ENCODE results near the gene PDRG1.
"Not testable (repeated sequence)": the region's sequence is repeated elsewhere in the genome, so short reads cannot be mapped to it uniquely, and the experiment has no call there.

The PDRG1 gene

DNA sequence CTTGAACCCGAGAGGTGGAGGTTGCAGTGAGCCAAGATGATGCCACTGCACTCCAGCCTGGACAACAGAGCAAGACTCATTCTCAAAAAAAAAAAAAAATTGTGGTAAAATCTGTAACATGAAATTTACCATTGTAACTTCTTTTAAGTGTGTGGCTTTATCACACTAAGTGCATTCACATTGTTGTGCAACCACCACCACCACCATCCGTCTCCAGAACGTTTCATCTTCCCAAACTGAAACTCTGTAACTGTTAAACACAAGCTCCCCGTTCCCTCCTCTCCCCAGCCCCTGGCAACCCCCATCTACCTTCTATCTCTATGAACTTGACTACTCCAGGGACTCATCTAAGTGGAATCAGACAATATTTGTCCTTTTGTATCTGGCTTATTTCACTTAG, 29.7 kb downstream of the PDRG1 start:
- no peak overlapping the region for H3K9ac ChIP-seq (ENCODE audit: low read length)
- H3K4me2 ChIP-seq (ENCODE audit: low read length), result no peak overlapping the region
- TF ChIP-seq, protein P1, sequence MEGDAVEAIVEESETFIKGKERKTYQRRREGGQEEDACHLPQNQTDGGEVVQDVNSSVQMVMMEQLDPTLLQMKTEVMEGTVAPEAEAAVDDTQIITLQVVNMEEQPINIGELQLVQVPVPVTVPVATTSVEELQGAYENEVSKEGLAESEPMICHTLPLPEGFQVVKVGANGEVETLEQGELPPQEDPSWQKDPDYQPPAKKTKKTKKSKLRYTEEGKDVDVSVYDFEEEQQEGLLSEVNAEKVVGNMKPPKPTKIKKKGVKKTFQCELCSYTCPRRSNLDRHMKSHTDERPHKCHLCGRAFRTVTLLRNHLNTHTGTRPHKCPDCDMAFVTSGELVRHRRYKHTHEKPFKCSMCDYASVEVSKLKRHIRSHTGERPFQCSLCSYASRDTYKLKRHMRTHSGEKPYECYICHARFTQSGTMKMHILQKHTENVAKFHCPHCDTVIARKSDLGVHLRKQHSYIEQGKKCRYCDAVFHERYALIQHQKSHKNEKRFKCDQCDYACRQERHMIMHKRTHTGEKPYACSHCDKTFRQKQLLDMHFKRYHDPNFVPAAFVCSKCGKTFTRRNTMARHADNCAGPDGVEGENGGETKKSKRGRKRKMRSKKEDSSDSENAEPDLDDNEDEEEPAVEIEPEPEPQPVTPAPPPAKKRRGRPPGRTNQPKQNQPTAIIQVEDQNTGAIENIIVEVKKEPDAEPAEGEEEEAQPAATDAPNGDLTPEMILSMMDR (IDR thresholded peaks at IDR 0.05; ENCODE audit: low read length), result no peak
- TF ChIP-seq EZH2 (IDR thresholded peaks at IDR 0.05; ENCODE audit: borderline replicate concordance, low read length), result no peak
- H3K27ac ChIP-seq (ENCODE audit: low read depth, low read length, poor library complexity, severe bottlenecking), result no peak overlapping the region
- H2AFZ ChIP-seq (ENCODE audit: low read length), result no peak overlapping the region
- H3K79me2 ChIP-seq (ENCODE audit: insufficient read depth, low read length), result no peaks in the 10 kb centered on the region
- H3F3A ChIP-seq (ENCODE audit: insufficient read depth, low read length), result no peaks in the 10 kb centered on the region
- no peaks in the 10 kb centered on the region for H3K4me1 ChIP-seq (ENCODE audit: insufficient read depth, low read length, severe bottlenecking)
- no peaks in the 10 kb centered on the region for H3K36me3 ChIP-seq (ENCODE audit: insufficient read depth, low read length)
- no peaks in the 10 kb centered on the region for H3K27me3 ChIP-seq (ENCODE audit: insufficient read depth, low read length)
- no peaks in the 10 kb centered on the region for H3K9me2 ChIP-seq (ENCODE audit: low read depth, low read length)
- H4K20me1 ChIP-seq (ENCODE audit: insufficient read depth, low read length), result no peaks in the 10 kb centered on the region
- H3K4me3 ChIP-seq (ENCODE audit: low read depth, low read length, poor library complexity, severe bottlenecking), result no peak overlapping the region
- H3K9me3 ChIP-seq (ENCODE audit: low read length), result no peaks in the 10 kb centered on the region

DNA sequence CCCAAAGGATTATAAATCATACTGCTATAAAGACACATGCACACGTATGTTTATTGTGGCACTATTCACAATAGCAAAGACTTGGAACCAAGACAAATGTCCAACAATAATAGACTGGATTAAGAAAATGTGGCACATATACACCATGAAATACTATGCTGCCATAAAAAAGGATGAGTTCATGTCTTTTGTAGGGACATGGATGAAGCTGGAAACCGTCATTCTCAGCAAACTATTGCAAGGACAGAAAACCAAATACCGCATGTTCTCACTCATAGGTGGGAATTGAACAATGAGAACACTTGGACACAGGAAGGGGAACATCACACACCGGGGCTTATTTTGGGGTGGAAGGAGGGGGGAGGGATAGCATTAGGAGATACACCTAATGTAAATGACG, 30.4 kb downstream of the PDRG1 start:
- not testable (repeated sequence) for H4K20me1 ChIP-seq (ENCODE audit: insufficient read depth, low read length); H2AFZ ChIP-seq (ENCODE audit: low read length); H3K9me2 ChIP-seq (ENCODE audit: low read depth, low read length); H3K4me3 ChIP-seq (ENCODE audit: low read depth, low read length, poor library complexity, severe bottlenecking); H3K27me3 ChIP-seq (ENCODE audit: insufficient read depth, low read length); H3K9me3 ChIP-seq (ENCODE audit: low read length); H3K9ac ChIP-seq (ENCODE audit: low read length); H3K79me2 ChIP-seq (ENCODE audit: insufficient read depth, low read length); H3K27ac ChIP-seq (ENCODE audit: low read depth, low read length, poor library complexity, severe bottlenecking); H3K4me2 ChIP-seq (ENCODE audit: low read length); H3K4me1 ChIP-seq (ENCODE audit: insufficient read depth, low read length, severe bottlenecking); H3F3A ChIP-seq (ENCODE audit: insufficient read depth, low read length); H3K36me3 ChIP-seq (ENCODE audit: insufficient read depth, low read length)

GRCh38 chr20:31920275-31920855, 31.5 kb downstream of the PDRG1 start:
- H4K20me1 ChIP-seq (ENCODE audit: insufficient read depth, low read length), result no peaks in the 10 kb centered on the region
- H3K27ac ChIP-seq (ENCODE audit: low read depth, low read length, poor library complexity, severe bottlenecking), result no peak overlapping the region
- no peak overlapping the region for H3K4me2 ChIP-seq (ENCODE audit: low read length)
- 0 out of 2 replicates have a peak, but pooled peaks cover 6% of the 10 kb centered on the region for H3K27me3 ChIP-seq (ENCODE audit: insufficient read depth, low read length)
- no peak overlapping the region for H3K9ac ChIP-seq (ENCODE audit: low read length)
- no peak overlapping the region for H2AFZ ChIP-seq (ENCODE audit: low read length)
- H3K4me3 ChIP-seq (ENCODE audit: low read depth, low read length, poor library complexity, severe bottlenecking), result no peak overlapping the region
- H3K9me3 ChIP-seq (ENCODE audit: low read length), result no peaks in the 10 kb centered on the region
- no peak for TF ChIP-seq EZH2 (IDR thresholded peaks at IDR 0.05; ENCODE audit: borderline replicate concordance, low read length)
- TF ChIP-seq, protein P1 (IDR thresholded peaks at IDR 0.05; ENCODE audit: low read length), result no peak
- no peaks in the 10 kb centered on the region for H3K79me2 ChIP-seq (ENCODE audit: insufficient read depth, low read length)
- no peaks in the 10 kb centered on the region for H3K9me2 ChIP-seq (ENCODE audit: low read depth, low read length)
- H3K36me3 ChIP-seq (ENCODE audit: insufficient read depth, low read length), result no peaks in the 10 kb centered on the region
- H3K4me1 ChIP-seq (ENCODE audit: insufficient read depth, low read length, severe bottlenecking), result no peaks in the 10 kb centered on the region
- no peaks in the 10 kb centered on the region for H3F3A ChIP-seq (ENCODE audit: insufficient read depth, low read length)

Data from OCI-LY1 (cell line).